GM19099 (cell line): ENCODE data around the gene GREM1.

Source experiments
- POLR2A ChIP-seq: IDR thresholded peaks from 3 replicates; pipeline ENCODE4 v1.6.1; 2011; ENCODE audit warnings: low read depth; ENCODE audit not compliant: insufficient read length; ENCODE audit errors: extremely low read depth

The GREM1 gene

GRCh38 chr15:32778391-32779176, 60.8 kb downstream of the GREM1 start:
- no peak for TF ChIP-seq POLR2A

GRCh38 chr15:32781781-32782180, 64.0 kb downstream of the GREM1 start:
- TF ChIP-seq POLR2A: no peak

DNA sequence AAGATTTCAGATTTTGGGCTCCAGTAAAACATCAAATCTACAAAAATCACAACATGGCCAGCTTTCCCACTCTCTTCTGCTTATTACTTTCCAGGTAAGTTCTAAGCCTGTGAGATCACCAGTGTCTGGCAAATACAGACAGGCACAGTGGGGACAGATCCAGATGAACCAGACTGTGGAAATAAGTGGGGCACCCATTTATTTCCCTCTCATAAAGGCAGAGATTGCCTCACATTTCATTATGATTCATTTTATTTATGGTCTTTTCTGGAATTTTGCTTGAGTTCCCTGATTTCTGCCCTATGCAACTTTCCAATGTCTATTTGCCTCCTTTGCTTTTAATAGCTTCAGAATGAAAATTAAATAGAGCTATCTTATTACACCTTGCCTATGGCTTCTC, 66.8 kb downstream of the GREM1 start:
- no peak for TF ChIP-seq POLR2A

DNA sequence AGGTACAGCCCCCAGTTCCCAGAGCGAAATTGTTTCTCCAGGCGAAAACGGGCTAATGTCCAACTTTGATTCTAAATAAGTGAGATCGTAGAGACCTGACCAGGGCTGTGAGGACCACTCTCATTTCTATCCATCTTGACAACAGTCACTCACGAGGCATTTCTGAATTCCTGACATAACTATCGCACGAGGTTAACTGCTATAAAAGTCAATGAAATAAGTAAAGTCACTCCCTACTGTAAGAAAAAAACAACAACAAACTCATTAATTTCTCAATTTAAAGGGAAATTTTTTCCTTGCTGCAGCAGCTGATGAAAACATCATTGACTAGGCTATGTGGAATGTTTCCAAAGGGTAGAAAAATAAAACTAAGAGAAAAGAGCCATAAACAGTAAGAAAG, 69.1 kb downstream of the GREM1 start:
- TF ChIP-seq POLR2A: no peak

DNA sequence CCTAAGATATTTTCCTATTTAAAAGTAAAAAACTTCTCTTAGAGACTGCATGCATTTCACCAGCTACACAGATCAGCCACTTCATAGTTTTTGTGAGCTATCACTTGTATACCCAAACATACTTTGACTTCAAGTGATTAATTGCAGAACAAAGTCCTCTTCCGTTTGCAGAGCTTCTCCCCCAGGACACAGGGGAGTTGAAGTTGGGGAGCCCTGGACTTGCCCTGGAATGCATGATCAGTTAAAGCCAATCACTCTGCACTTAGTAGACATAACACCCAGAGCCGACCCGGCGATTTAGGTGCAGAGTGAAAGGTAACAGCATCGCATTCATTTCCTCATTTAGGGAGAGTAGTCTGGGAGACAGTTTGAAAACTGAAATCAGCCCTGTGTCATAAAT, 70.1 kb downstream of the GREM1 start:
- TF ChIP-seq POLR2A: no peak

- TF ChIP-seq POLR2A: no peak
Observed at GRCh38 chr15:32790352-32790999, 72.7 kb downstream of the GREM1 start.

DNA sequence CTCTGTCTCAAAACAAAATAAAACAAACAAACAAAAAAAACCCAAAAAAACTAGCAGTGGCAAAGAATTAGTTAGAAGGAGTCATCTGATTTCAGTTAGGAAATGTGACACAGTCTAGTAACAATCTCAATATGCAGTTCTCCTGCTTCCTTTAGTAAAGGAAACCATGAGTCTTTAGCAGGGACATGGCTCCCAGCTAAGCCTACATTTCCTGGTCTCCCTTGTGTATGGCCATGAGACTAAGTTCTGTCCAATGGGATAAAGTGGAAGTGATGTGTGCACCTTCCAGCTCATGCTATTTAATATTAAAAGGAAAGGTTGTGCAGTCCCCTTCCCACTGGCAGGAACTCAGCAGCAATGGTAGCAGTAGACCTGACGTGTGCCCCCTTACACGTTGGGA, 74.6 kb downstream of the GREM1 start:
- no peak for TF ChIP-seq POLR2A
